ENCODE data around the gene LMTK3. TPM values are rescaled to one million over a fixed set of nuclear protein-coding genes. Genes with fewer than 3 reads are reported as not detected.

Gene LMTK3
- total RNA-seq, 1 experiment from 2014 or later: 0.05 TPM

DNA sequence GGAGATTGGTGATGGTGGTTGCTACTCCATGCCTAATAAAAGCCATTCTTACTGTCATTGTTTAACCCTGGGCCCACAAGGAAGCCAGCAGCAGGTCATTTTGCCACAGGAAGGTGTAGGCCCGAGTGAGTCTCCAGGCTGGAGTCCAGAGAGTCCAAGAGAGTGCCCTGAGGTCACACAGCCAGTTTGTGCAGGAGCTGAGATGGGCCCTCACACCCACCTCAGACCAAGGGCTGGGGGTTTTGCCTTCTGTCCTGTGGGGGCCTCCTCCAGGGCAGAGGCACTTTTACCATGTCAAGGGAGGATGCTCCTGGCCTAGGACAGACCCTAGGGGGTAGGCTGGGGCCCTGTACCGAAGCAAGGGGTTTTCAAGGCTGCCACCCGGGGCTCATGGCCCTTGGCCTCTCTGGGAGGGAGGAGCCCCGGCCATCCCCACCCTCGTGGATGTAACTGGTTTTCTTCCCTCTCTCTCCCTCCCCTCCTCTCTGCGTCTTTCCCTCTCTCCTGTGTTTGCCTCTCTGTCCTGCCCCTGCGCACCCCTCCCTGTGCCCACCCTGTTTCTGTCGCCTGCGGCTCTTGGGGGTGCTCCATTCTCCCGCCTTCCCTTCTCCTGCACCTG, 34.5 kb downstream of the LMTK3 start:
- DNase-seq (ENCODE audit: extremely low read depth, low read depth): no peak

DNA sequence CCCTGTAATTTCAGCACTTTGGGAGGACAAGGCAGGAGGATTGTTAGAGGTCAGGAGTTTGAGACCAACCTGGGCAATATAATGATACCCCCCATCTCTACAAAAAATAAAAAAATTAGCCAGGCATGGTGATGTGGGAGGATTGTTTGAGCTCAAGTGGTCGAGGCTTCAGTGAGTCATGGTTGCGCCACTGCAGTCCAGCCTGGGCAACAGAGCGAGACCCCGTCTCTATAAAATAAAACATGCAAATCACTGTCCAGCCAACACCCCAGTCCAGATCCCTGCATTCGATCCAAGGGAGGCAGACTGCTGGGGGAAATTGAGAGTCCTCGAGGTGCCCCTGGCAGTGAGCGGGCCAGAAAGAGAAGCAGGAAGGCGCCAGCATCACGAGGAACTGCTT, 35.5 kb downstream of the LMTK3 start:
- no peak for DNase-seq (ENCODE audit: extremely low read depth, low read depth)

DNA sequence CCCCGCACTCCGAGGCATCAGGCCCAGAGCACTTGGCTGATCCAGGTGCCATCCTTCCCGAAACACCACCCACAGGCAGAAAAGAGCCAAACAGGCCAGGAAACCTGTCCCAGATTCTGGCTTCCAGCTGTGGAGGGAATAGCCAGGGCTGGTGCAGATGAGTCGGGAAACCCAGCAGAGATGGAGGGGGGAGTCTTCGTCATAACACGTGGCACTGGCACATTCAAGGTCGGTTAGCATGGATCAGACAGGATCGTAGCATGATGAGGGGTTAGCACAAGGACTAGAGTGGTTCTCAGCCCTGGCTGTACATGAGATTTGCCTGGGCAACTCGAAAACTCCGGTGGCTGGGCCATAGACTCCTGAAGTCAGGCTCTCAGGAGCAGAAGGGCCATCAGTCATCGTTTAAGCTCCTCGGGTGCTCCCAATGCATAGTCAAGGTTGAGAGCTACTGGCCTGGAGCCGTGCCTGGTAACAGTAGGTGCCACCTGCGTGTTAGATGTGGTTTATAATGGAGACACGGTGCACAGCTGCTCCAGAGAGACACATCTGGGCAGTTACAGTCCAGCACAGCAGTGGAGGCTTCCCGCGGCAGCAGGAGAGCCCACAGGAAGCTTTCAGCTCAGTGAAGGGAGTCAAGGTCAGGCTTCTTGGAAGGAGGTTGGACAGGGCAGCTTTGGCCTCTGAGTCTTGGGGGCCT, 36.1 kb downstream of the LMTK3 start:
- no peak for DNase-seq (ENCODE audit: extremely low read depth, low read depth)

DNA sequence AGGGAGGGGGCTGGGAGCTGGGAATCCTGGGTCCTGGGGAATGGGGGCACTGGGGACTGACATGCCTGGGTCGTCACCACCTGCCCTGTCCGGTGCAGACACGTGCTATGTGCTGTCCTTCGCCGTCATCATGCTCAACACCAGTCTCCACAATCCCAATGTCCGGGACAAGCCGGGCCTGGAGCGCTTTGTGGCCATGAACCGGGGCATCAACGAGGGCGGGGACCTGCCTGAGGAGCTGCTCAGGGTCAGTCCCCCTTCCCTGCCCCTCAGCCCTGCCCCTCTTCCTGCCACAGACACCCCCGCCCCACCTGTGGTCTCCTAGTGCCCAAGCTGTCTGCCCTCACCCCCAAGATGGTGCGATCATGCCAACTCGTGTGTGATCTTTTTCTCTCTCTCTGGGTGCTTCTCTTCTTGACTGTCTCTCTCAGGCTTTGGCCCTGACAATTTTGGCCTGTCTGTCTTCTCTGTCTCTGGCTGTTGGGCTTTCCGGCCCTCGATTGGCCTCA, 37.5 kb downstream of the LMTK3 start:
- DNase-seq (ENCODE audit: extremely low read depth, low read depth): no peak

DNA sequence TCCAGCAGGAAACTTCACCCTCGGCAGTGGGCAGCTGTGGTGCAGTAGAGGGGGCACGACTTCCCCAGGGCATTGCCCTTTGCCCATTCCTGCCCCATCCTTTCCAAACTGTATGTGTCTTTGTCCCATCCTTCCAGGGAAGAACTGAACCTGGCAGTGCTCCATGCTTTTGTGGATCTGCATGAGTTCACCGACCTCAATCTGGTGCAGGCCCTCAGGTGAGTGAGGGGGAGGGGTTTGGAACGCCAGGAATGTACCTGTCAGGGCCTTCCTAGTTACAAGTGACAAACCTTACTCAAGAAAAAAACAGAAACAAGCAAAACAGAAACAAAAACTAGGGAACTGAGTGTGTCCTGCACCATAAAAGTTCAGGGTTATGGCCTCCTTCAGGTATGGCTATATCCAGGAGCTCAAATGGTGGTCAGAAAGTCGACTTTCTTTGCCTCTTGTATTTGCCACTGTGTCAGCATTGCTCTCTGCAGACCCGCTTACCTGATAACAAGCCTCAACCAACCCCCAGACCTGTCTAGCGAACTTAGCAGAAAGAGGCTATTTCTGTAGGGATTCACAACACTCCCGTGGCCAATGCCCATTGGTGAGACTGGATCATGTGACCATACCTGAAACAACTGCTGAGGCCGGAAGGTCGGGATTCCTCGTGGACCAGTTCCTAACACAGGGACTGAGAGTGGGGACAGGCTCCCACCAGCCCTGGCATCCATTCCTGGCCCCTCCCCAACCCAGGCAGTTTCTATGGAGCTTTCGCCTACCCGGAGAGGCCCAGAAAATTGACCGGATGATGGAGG, 38.3 kb downstream of the LMTK3 start:
- no peak for DNase-seq (ENCODE audit: extremely low read depth, low read depth)

DNA sequence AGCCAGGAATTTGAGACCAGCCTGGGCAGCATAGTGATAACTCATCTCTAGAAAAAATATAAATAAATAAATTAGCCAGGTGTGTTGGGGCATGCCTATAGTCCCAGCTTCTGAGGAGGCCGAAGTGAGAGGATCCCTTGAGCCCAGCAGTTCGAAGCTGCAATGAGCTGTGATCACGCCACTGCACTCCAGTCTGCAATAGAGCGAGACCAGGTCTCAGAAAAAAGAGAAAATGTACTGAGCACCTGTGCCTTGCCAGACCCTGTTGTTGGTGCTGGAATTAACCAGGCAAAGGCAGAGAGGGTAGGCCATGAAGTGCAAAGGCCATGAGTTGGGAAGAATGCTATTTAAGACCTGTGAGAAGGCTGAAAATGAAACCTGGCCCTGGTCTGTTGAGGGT, 39.8 kb downstream of the LMTK3 start:
- DNase-seq (ENCODE audit: extremely low read depth, low read depth): no peak

DNA sequence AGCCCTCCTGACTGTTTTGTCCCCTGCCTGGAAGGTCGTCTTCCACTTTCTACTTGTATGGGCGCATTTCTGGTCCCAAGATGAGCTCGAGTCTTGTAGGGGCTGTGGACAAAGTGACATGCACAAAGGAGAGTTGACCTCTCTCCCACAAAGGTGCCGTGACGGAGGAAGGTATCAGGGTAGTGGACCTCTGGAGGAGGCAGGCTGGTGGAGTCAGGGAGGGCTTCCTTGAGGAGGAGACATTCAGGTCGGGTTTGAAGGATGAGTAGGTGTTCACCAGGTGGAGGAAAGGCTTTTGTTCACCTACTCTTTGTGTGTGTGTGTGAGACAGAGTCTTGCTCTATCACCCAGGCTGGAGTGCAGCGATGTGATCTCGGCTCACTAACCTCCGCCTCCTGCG, 40.8 kb downstream of the LMTK3 start:
- DNase-seq (ENCODE audit: extremely low read depth, low read depth): no peak

DNA sequence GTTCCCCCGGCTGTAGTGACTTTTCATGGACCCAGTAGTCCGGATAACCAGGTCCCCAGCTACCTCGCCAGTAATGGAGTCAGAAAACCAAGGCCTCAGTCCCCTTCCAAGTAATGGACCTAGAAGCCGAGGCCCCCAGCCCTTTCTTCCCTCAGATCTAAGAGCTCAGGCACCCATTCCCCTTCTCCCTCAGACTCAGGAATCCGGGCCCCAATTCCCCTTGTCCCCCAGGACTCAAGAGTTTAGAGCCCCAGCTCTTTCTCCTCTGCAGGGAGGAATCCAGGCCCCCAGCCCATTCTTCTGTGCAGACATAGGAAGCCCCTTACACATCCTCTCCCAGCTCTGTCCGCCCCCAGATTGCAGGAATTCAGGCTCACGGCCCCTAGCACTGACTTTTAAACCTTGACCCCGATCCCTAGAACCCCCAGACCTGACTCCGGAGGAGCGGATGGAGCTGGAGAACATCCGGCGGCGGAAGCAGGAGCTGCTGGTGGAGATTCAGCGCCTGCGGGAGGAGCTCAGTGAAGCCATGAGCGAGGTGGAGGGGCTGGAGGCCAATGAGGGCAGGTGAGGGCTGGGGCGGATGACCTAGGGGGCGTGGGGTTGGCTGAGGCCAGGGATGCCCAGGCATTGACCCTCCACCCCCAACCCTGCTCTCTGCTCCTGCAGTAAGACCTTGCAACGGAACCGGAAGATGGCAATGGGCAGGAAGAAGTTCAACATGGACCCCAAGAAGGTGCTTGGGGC, 41.5 kb downstream of the LMTK3 start:
- DNase-seq (ENCODE audit: extremely low read depth, low read depth): no peak

DNA sequence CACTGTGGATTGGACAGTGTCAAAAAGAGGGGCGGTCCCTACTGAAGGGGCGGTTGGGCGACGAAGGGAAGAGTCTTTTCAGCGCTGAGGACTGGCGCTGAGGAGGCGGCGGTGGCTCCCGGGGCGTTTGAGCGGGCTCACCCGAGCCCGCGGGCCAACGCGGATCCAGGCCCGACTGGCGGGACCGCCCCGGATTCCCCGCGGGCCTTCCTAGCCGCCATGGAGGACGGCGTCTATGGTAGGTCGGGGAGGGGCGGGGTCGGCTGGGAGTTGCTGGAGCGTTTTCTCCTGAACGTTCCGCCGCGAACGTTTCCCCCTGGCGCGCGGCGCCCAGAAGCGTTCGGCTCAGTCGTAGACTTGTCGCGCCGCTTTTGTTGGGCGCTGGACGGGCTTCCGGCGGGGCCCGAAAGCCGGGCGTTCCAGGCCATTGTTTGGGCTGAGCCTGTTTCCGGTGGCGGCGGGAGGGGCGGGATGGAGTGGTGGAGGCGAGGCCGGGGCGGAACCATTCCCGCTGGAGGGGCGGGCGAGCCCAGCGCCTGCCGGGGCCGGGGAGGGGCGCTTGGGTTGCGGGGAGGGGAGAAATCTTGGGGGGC, 42.2 kb downstream of the LMTK3 start, which contains the start of gene CYTH2:
Gene CYTH2, plus strand, starts transcription at position 81 of the 593 bp plus-strand sequence. Its CDS starts 139 bp downstream, at position 220.
- peak; percentile 51 for DNase-seq (ENCODE audit: extremely low read depth, low read depth)

DNA sequence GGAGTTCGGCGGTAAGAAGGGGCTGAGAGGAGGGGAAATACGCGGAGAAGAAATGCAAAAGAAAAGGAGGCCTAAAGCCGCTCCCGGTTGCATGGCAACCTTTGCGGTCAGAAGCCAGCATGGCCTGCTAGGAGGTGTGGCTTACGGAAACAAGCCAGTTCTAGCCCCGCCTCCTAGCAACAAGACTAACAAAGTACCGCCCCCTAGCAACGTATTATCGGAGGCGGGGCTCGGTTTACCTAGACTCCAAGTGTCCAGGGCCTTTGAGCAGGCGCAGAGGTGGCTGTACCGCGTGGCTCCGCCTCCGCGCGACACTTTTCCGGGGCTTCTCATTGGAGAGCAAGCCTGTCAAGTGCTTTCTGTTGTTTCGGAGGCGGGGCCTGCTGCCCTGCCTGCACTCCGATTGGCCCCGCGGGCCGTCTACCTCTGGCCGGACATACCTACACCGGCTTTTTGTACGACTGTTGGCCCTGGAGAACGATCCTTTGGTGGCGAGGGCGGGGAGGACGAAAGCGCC, 42.8 kb downstream of the LMTK3 start:
- DNase-seq (ENCODE audit: extremely low read depth, low read depth): peak; percentile 98

DNA sequence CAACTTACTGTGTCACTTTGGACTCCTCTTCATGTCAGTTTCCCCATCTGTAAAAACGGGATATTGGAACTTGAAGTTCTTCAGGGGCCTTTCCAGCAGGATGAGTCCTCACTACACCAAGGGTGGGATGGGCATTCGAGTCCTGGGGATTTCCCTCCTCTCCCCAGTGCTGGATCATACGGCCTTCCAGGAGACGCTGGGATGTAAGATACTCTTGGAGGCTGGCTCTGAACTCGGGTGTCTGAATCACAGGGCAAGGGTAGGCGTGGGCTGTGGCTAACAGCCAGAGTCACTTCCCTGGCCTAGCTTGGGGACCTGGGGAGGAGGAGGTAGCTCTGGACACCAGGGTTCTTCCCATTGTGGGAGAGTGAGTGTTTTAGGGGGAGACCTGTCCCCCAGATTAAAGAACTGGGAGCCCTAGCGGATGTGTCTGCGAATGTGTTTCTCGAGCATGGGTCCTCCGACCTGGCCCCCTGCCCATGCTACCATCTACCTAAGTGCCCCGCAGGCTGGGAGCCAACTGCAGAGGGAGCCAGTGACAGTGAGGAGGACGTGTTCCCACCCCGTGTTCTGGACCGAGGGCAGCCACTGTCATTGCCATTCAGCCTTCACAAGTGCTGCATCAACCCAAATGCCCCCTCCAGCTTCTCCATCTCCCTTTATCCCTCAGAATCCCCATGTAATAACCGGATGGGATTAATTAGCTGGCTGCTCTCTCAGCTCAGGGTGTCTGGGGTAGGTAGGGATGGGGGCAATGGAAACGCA, 44.9 kb downstream of the LMTK3 start:
- no peak for DNase-seq (ENCODE audit: extremely low read depth, low read depth)

DNA sequence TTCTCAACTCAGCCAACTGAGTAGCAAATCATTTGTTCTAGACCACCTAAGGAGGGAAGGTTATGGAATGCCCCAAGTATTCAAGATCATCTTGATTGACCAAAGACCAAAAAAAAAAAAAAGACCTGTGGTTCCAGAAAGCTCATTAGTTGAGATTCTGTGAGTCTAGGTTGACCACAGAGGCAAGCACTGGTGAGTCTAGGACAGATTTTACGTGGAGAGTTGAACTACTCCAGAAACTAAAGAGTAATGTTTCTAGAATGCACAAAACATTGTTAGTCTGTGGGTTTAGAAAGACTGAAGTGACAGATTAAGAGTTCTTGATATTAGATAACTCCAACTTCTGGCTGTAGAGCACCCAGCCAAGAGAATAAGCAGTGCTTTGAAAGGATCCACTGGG, 46.4 kb downstream of the LMTK3 start:
- no peak for DNase-seq (ENCODE audit: extremely low read depth, low read depth)

DNA sequence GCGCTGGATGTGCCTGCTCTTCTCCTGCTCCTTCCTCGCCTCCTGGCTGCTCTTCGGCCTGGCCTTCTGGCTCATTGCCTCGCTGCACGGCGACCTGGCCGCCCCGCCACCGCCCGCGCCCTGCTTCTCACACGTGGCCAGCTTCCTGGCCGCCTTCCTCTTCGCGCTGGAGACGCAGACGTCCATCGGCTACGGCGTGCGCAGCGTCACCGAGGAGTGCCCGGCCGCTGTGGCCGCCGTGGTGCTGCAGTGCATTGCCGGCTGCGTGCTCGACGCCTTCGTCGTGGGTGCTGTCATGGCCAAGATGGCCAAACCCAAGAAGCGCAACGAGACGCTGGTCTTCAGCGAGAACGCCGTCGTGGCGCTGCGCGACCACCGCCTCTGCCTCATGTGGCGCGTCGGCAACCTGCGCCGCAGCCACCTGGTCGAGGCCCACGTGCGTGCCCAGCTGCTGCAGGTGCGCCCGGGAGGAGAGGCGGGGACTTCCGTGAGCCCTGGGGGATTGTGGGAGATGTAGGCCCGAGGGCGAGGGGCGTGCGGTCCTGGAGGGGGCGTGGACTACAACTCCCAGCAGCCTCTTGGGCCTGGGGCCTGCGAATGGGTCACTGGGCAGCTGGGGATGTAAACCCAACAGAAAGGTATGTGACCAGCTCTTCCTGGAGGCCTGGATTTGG, 49.5 kb downstream of the LMTK3 start:
- no peak for DNase-seq (ENCODE audit: extremely low read depth, low read depth)

DNA sequence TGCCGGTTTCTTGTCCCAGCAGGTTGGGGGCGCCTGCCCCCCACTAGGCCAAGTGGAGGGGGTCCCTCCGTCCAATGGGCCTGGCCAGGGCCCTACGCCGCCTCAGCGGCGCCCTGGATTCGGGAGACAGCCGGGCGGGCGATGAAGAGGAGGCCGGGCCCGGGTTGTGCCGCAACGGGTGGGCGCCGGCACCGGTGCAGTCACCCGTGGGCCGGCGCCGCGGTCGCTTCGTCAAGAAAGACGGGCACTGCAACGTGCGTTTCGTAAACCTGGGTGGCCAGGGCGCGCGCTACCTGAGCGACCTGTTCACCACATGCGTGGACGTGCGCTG, 50.0 kb downstream of the LMTK3 start:
- no peak for DNase-seq (ENCODE audit: extremely low read depth, low read depth)

DNA sequence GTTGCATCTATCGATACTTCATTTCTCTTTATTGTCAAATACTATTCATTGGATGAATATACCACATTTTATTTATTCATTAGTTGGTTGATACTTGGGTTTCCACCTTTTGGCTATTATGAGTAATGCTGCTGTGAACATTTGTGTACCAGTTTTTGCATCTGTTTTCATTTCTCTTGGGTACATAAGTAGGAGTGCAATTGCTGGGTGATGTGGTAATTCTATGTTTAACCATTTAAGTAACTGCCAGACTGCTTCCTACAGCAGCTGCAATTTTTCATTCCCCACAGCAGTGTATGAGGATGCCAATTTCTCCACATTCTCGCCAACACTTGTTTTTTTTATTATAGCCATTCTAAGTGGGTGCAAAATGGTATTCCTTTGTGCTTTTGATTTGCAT, 53.6 kb downstream of the LMTK3 start:
- no peak for DNase-seq (ENCODE audit: extremely low read depth, low read depth)

DNA sequence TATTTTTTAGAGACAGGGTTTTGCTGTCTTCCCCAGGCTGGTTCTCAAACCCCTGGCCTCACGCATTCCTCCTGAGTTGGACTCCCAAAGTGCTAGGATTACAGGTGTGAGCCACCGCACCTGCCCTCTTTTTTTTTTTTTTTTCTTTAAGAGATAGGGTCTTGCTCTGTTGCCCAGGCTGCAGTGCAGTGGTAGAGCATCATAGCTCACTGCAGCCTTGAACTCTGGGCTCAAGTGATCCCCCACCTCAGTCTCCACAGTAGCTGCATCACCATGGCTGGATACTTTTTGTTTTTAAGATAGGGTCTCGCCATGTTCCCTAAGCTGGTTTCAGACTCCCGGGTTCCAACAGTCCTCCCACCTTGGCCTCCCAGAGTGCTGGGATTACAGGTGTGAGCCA, 54.8 kb downstream of the LMTK3 start:
- no peak for DNase-seq (ENCODE audit: extremely low read depth, low read depth)

DNA sequence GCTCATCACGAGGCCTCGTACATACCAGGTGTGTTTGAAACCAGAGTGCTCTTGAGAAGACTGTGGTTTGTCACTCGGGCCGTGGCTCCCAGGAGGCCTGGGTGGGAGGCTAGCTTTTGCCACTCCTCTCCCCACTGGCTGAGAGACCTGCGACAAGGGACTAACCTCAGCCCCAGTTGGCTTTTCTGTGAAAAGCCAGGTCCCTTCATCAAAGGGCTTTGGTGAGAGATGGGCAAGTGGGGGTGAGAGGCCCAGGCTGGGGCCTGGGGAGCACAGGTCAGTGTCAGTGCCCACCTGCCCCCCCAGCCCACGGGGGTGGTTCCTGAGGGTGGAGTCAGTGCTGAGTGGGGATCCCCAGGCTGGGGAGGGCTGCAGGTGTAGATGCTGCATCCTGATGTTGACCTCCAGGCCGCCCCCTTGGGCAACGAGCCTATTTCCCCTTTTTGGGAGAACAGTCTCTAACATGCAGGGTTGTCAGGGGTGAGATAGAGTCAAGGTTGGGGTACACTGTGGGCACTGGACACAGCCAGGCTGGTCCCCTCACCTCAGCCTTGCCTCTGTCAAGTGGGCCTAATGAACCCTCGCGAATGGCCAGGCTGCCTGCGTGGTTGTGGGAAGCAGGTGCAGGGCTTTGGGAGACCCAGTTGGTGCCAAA, 55.6 kb downstream of the LMTK3 start:
- no peak for DNase-seq (ENCODE audit: extremely low read depth, low read depth)

DNA sequence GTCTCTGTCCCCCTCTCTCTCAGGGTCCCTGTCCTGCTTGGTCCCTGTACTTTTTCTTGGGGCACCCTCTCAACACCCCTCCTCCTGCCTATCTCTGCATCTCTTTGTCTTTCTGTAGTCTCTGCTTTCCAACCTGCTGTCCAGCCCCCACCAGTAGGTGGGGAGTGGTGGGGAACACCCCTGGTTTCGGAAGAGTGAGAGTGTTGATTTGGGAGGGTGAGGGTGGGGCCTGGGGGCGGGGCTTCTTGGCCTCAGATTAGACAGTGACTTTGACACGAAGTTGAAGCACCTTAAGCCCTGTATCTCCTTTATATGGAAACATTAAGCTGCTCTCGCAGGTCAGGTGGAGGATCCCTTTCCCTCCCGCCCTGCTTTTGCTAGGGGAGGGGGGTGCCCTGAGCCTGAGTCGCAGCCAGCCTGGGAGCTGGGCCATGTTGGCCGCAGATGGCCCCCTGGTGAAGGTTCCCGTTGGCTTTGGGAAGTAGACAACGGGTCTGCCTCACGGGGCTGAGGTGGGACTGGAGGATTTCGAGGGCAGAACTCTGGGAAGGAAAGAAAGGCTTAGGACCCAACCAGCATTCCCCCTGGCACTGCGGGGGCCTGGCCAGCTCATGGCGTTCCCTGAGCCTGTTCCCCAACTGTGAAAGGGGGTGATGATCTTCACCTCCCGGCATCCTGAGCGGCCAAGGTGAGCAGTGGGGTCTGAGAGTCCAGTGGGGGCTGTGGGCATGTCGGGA, 56.3 kb downstream of the LMTK3 start, which contains the start of gene KCNJ14:
Gene KCNJ14, plus strand, starts transcription at position 404 of the 737 bp plus-strand sequence. CDS start 6,151 bp downstream, outside the sequence.
- no peak for DNase-seq (ENCODE audit: extremely low read depth, low read depth)
